Ramos (cell line): ENCODE data around the gene MAPKAPK3.

Experiments used
- in situ Hi-C: fragments of 300-500 bp; cut with MboI; formaldehyde crosslinking; loops from one replicate; pipeline ENCODE4 v1.14.3; 2022; ENCODE audit warnings: low sequenced_read_pairs; ENCODE audit not compliant: unreplicated experiment

The MAPKAPK3 gene

DNA sequence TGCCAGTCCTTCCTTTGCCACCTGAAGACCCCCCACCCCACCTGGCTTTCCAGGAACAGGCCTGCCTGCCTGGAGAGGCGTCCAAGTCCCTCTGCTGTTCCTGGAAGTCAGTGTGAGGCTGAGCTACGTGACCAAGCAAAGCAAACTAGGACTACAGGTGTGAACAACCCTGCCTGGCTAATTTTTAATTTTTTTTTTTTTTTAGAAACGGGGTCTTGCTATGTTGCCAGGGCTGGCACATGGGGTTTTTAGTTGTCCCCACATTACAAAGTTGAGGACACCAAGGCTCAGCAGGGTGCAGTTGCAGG, 30.2 kb upstream of the MAPKAPK3 start:
- in situ Hi-C loops: no loop called here

DNA sequence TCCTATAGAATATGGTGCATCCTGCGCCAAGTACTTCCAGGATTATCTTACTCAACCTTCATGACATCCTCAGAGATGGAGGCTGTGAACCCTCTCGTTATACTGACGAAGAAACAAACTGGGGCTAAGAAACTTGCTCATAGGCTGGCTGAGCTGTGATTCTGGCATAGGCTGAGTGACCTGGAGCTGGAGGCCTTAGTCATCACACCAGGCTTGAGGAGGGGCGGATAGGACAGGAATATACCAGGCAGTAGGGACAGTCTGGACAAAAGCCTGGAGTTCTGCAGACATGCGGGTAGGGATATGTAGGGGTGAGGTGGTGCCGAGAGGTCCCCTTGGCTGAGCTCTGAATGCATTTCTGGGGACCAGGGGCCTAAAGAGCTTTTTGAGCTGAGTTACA, 29.6 kb upstream of the MAPKAPK3 start:
- in situ Hi-C loops: no loop called here

DNA sequence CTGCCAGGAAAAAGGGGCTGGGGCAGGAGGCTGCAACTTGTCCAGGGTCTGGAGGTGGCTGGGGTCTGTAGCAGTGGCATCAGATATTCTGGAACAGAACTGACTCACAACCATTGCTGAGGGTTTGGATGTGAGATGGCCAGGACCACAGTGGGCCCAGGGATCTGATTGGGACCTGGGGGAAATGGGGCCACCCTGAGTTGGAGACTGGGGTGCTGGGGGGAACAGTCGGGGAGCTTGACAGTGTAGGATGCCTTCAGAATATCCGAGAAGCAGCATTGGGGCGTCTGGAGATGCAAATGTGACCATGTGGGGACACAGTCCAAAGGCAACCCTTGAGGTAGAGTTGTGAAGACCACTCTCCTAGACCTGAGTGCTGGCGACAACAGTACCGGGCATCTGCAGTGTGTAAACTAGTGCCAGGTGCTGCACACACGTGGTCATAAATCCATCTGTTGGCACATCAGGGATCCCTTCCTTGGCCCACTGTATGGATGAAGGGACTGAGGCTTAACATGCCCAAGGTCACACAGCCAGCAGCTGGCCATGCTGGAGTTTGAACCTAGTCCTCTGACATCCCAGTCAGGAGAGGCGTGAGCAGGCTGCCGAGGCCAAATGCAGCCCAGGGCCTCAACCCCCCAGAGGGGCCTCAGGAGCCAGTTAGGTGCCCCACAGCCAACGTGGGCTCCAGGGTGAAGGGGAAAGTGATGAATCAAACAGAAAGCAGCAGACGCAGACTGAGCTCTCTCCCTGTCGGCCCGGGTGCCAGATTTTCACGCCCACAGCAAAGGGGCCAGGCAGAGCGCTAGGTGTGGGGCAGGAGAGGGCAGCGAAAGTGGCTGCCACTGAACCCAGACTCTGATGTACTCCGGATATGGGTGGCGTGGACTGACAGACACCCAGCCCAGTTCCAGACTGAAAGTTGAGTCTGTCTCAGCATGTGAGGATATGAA, 28.9 kb upstream of the MAPKAPK3 start:
- in situ Hi-C loops: no loop called here

DNA sequence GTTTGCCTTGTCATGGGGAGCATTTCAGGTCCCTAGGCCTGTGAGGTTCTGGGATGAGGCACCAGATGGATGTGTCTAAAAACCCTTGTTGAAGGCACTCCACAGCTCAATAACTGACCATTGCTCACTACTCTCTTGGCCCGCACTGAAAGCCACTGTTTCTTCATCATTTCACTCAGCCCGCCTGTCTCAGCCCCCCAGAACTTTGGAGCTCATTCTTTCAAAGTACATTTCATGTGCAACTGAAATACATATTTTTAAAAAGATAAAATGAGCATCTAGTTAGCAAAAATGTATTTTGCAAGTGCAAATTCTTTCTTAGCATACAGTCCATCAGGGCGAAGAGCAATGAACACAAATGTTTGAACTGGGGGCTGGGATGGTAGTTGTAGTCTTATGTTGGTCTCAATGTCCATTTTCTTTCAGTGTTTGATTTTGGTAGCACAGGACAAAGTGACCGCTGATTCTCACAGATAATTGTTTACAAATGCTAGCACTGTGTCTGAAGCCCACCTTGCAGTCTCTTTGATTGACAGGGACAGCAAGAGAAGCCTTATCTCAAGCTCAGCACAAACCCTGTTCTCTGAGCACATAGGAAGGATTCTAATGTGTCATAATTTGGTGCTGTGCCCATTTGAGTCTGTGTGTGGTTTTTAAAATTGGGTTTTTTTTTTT, 28.1 kb upstream of the MAPKAPK3 start:
- in situ Hi-C loops: no loop called here

DNA sequence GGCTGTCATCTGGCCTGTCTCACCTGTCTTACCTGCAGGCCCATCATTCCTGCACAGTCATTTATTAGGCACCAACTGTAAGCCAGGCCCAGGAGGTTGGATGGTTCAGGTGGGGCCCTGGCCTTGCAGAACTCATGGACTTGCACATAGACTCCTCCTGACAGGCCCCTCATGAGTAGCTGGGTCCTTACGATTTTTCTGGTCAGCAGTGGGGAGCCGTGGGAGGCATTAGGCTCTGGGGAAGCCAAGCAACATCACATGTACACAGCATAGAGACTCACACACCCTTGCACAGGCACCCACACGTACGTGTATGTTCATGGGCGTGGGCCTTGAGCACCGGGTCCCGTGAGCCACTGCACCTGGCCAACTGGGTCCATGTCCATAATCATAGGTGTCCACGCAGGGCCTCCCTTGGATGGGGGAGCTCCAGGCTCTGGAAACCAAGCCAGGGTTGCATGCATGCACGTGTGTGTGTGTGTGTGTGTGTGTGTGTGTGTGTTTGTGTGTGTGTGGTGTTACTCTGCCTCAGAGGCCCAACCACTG, 25.7 kb upstream of the MAPKAPK3 start:
- in situ Hi-C loops: no loop called here

GRCh38 chr3:50592568-50592967, 24.4 kb upstream of the MAPKAPK3 start:
- in situ Hi-C loops: no loop called here

- in situ Hi-C loops: no loop called here
Measured at GRCh38 chr3:50594253-50594785, 22.6 kb upstream of the MAPKAPK3 start.

- in situ Hi-C loops: no loop called here
Measured at GRCh38 chr3:50599115-50599715, 17.7 kb upstream of the MAPKAPK3 start.

DNA sequence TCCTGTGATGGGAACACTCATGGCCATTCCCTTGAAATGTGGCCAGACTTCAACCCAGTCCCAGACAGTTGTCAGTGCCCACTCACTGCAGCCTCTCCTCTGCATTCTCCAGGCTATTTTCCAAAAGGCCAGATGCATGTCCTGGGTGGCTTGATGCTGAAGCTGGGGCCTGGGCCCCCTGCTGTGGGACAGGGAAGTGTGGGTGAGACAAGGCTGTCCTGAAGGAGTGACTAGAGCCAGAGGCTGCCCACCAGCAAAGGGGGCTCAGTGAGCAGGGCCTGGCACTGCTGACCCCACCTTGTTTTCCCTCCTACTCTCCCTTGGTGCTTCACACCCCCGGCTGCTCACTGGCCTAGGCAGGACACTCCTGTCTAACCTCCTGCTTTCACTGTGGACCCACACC, 17.2 kb upstream of the MAPKAPK3 start:
- in situ Hi-C loops: no loop called here

GRCh38 chr3:50600141-50600753, 16.7 kb upstream of the MAPKAPK3 start:
- in situ Hi-C loops: no loop called here

DNA sequence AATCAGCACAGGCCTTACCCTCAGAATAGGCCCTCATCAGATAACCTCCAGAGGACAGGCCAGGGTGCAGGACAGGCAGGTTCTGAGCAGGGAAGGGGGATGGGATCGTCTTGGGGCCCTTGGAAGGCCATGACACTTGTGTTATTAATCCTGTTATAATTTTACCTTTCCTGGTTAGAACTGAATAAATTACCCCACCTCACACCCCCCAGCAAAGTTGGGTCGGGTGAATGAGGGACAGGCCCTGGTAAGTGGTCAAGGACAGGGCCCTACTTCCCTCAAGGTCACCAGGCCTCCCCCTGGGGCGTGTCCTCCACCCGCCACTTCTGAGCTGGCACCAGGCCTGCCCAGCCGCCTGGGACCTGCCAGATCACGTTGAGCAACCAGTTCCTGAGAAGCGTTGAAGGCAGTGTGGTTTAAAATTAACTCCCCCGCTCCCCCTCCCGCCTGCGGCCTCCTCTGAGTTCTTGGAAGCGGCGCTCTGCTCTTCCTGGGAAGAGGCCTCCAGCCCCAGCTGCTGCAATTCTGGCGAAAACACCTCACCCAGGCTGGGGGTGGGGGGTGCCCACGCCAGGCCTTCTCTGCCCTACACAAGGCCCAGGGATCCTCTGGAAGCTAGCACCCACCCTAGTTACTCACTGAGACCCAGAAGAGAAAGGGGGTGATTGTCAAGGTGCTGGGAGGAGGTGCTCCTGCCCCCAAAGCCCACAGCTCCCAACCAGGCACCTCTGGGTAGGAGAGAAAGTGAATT, 15.9 kb upstream of the MAPKAPK3 start:
- in situ Hi-C loops: no loop called here

DNA sequence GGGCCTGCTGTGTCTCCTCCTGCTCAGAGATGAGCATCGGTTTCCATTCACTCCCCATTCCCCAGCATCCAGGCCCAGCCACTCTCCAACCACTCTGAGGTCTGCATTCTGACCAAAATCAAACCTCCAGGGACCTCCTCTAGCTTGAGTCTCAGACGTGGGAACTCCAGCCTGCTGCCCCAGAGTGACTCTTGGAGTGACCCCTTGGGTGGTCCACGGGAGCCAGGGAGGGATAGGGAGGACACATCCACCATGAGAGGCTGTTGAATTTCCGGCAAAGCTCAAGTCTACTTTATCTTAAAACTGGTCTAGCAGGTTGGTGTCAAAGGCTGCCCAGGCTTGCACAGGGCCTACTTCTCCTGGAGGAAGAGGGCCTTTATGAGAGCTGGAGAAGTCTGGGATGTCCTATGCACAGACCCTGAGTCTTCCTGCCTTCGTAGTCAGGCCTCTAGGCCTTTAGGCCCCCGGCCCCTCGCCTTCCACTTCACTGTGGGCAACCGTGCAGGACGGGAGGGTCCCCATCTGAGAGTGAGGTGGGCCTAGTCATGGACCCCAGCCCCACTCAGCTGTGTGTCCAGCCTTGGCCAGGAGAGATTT, 14.3 kb upstream of the MAPKAPK3 start:
- in situ Hi-C loops: no loop called here

DNA sequence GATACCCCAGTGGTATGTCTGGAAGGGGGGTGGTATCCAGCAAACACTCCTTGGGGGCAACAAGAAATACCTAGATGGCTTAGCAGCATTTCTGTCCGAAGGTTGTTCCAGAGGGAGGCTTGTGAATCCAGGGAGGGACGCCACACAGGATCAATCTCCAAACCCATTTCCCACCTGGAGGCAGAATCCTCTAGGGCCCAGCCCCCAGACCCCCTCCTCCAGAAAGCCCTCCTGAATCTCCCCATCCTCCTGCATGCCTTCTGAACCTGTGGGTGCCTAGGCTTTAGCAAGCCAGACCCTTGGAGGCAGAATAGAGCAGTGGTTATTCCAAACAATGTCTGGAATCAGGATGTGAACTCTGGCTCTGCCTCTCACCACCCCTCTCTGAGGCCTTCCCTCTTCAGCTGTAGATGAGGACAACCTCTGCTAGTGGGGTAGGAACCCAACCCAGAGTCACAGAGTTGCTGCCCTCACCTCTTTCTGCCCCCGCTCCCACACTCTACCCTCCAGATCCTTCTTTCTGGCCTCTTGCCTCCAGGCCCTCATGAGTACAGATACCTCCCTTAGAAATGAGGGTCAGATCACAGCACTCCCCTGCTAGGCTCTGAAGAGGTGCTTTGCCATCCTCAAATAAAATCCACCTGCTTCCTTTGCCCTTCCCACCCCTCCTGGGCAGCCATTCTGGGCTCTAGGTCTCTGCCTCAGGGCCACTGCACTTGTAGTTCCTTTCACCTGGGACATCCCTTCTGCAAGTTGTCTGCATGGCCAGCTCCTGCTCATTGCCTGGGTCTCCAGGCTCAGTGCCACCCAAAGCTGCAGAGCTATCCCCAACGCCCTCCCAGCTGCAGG, 13.5 kb upstream of the MAPKAPK3 start:
- in situ Hi-C loops: no loop called here

- in situ Hi-C loops: no loop called here
Measured at GRCh38 chr3:50604110-50604621, 12.8 kb upstream of the MAPKAPK3 start.

DNA sequence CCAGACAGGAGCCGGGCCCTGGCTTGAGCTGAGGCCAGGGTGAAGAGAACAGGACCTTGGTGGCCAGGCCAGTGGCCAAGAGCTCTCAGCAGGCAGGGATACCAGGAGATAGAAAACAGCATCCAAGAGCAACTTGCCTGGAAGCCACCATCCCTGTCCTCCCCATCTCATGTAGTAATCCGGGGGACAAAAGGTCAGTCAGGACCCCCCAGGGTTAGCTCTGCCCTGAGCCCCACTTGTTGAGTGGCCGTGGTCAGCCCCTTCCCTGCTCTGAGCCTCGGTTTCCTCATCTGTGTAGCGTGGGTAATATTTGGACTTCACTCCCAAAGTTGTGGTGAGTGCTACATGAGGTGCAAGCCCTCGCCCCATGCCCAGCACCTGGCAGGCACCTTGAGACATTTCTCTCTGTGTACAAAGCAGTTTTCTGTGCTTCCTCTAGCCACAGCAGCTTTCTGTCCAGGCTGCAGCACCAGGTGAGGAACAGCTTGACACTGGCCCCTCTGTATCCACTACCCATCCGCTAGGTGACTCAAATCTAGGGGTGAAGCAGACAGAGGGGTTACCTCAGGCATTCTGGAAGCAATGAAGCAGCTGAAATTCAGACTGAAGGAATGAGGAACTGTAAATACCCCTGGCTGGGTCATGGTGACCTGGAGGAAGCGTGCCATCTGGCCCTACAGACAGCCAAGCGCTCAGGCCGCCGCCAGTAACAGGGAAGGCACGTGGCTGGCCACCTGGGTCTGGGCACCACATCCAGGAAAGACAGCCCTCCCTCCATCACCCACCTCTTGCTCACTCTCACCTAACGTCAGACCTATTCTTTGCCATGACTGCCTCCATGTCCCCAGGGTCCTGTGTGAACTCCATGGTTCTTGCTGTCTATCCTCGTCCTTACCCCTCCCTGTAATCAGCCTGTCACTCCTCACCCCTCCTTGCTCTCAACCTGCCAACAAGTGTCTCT, 12.0 kb upstream of the MAPKAPK3 start:
- in situ Hi-C loops: no loop called here

GRCh38 chr3:50605901-50606326, 11.0 kb upstream of the MAPKAPK3 start:
- in situ Hi-C loops: no loop called here

GRCh38 chr3:50606596-50606995, 10.4 kb upstream of the MAPKAPK3 start:
- in situ Hi-C loops: no loop called here
